ENCODE results near the gene NUB1. TPM values are rescaled to one million over a fixed set of nuclear protein-coding genes. Genes with fewer than 3 reads are reported as not detected.

NUB1 gene
- total RNA-seq, 1 experiment from 2014 or later = 48.5 TPM

GRCh38 chr7:151378496-151379192 lies 37.0 kb downstream of the NUB1 start:
- Histone ChIP-seq H3K4me2 (ENCODE audit: insufficient read depth, insufficient read length, low read length) (no peak overlapping the region), H3K9me3 (ENCODE audit: control insufficient read depth, low read depth, low read length) (no peaks in the 10 kb centered on the region), H2BK5ac (ENCODE audit: insufficient read length, low read length) (no peak overlapping the region), H3K23me2 (ENCODE audit: insufficient read length, low read depth, low read length, poor library complexity, severe bottlenecking) (peaks cover 15% of the 10 kb centered on the region), H2BK120ac (ENCODE audit: low read depth, low read length, poor library complexity, severe bottlenecking) (no peak overlapping the region), H2AFZ (ENCODE audit: low read length) (no peak overlapping the region), H3K4me1 (ENCODE audit: insufficient read depth, low read length) (no peaks in the 10 kb centered on the region), H3K79me2 (ENCODE audit: insufficient read depth, low read length) (no peaks in the 10 kb centered on the region), H3K9ac (ENCODE audit: extremely low read depth, insufficient read length, low read length) (no peak overlapping the region), H4K8ac (replicated peaks; ENCODE audit: insufficient read length, low read depth, low read length) (no peak overlapping the region), H3K79me1 (ENCODE audit: insufficient read depth, low read depth, low read length, poor library complexity, severe bottlenecking) (no peaks in the 10 kb centered on the region), H4K20me1 (ENCODE audit: control insufficient read depth, insufficient read depth, insufficient read length) (peaks cover 4% of the 10 kb centered on the region), H3K18ac (ENCODE audit: insufficient read length, low read depth, low read length) (no peak overlapping the region), H2BK15ac (ENCODE audit: low read depth, low read length) (no peak overlapping the region), H3K27ac (ENCODE audit: insufficient read length, low read depth, low read length) (no peak overlapping the region), H4K91ac (ENCODE audit: insufficient read length, low read depth, low read length) (no peak overlapping the region), H3T11ph (ENCODE audit: low read length) (no peak overlapping the region), H2BK12ac (ENCODE audit: insufficient read length, low read depth, low read length) (no peak overlapping the region), H2BK20ac (ENCODE audit: low read depth, low read length, poor library complexity, severe bottlenecking) (no peak overlapping the region), H2AK5ac (ENCODE audit: insufficient read length, low read length) (no peak overlapping the region), H3K27me3 (ENCODE audit: insufficient read depth, low read length) (peaks cover 8% of the 10 kb centered on the region; the same call in 1 of the 2 replicates), H4K5ac (ENCODE audit: insufficient read length, low read depth, low read length) (no peak overlapping the region), H3K4ac (ENCODE audit: low read depth, low read length) (no peak overlapping the region), H3K56ac (ENCODE audit: insufficient read length, low read depth, low read length) (no peak overlapping the region), H3K14ac (ENCODE audit: insufficient read depth, low read length) (no peak overlapping the region), H3K23ac (ENCODE audit: insufficient read length, low read depth, low read length) (no peak overlapping the region)
- H3K4me3 Mint-ChIP-seq = no peak overlapping the region; a peak in 1 of 5 replicates
- peaks cover 21% of the 10 kb centered on the region in 2 experiments for H3K4me1 Mint-ChIP-seq
- peaks cover 22% of the 10 kb centered on the region for H3K27me3 Mint-ChIP-seq (ENCODE audit: low read depth)
- TF ChIP-seq, protein P1, sequence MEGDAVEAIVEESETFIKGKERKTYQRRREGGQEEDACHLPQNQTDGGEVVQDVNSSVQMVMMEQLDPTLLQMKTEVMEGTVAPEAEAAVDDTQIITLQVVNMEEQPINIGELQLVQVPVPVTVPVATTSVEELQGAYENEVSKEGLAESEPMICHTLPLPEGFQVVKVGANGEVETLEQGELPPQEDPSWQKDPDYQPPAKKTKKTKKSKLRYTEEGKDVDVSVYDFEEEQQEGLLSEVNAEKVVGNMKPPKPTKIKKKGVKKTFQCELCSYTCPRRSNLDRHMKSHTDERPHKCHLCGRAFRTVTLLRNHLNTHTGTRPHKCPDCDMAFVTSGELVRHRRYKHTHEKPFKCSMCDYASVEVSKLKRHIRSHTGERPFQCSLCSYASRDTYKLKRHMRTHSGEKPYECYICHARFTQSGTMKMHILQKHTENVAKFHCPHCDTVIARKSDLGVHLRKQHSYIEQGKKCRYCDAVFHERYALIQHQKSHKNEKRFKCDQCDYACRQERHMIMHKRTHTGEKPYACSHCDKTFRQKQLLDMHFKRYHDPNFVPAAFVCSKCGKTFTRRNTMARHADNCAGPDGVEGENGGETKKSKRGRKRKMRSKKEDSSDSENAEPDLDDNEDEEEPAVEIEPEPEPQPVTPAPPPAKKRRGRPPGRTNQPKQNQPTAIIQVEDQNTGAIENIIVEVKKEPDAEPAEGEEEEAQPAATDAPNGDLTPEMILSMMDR (conservative IDR thresholded peaks at IDR 0.05) = no peak
- peaks cover 3 to 39% (median 38%) of the 10 kb centered on the region in 3 experiments for H3K36me3 Mint-ChIP-seq (ENCODE audit: insufficient read depth in 1 of 3, low read depth in 3 of 3)
- no peaks in the 10 kb centered on the region for H3K9me3 Mint-ChIP-seq
- no peak for DNase-seq
- no peak overlapping the region for H3K27ac Mint-ChIP-seq
- no CpG with 5 or more reads among the region's 17 CpGs for WGBS (ENCODE audit: extremely low coverage, insufficient read length, low lambda C conversion rate)
